Measurements from ENCODE around the gene AK4. TPM values are rescaled to one million over a fixed set of nuclear protein-coding genes. Genes with fewer than 3 reads are reported as not detected.

Gene AK4
- total RNA-seq, 6 donors from 2014 or later: 0.44 to 7.0 (median 3.6) TPM

DNA sequence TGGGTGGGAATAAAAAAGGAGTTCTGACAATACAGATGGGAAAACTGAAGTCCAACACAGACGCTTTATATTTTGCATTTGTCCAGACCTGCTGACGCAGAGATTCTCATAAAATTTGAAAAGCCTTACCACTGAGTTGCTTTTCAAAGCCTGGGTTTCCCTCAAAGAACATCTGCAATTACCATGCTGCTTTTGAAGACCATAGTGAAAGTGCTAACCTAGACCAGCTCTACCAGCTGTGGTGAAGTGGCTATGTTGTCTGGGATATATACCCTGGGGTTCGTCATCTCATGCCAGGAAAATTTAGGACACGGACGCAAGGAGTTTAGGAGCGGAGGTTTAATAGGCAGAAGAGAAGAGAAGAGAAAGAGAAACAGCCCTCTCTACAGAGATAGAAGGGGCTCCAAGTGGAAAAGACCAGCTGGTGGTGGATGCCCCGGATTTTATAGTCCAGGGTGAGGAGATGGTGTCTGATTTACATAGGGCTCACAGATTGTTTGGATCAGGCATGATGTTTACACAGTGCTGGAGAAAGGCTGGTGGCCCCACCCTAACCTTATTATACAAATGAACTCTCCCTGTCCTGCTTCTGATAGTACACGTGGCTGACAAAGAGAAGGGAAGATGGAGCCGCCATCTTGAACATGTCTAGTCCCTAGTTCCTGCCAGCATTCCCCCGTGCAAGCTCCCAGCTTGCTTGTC lies 73.8 kb downstream of the AK4 start:
- H3K4me1 ChIP-seq: no peaks in the 10 kb centered on the region
- H3K27me3 ChIP-seq: no peaks in the 10 kb centered on the region
- ATAC-seq (ENCODE audit: low FRiP score in 2 of 2): no peak
- no peak overlapping the region for H3K27ac ChIP-seq
- TF ChIP-seq POLR2A (IDR thresholded peaks at IDR 0.05) (no peak), EP300 (IDR thresholded peaks at IDR 0.05) (no peak), POLR2AphosphoS5 (IDR thresholded peaks at IDR 0.05) (no peak)
- TF ChIP-seq, protein P1, sequence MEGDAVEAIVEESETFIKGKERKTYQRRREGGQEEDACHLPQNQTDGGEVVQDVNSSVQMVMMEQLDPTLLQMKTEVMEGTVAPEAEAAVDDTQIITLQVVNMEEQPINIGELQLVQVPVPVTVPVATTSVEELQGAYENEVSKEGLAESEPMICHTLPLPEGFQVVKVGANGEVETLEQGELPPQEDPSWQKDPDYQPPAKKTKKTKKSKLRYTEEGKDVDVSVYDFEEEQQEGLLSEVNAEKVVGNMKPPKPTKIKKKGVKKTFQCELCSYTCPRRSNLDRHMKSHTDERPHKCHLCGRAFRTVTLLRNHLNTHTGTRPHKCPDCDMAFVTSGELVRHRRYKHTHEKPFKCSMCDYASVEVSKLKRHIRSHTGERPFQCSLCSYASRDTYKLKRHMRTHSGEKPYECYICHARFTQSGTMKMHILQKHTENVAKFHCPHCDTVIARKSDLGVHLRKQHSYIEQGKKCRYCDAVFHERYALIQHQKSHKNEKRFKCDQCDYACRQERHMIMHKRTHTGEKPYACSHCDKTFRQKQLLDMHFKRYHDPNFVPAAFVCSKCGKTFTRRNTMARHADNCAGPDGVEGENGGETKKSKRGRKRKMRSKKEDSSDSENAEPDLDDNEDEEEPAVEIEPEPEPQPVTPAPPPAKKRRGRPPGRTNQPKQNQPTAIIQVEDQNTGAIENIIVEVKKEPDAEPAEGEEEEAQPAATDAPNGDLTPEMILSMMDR (IDR thresholded peaks at IDR 0.05): no peak
- 83 to 87% methylated on average over 10 of the region's 10 CpGs for WGBS, 2 donors
- no peak overlapping the region for H3K4me3 ChIP-seq
- no peak for DNase-seq
- no peaks in the 10 kb centered on the region for H3K36me3 ChIP-seq
- H3K9me3 ChIP-seq: no peaks in the 10 kb centered on the region

DNA sequence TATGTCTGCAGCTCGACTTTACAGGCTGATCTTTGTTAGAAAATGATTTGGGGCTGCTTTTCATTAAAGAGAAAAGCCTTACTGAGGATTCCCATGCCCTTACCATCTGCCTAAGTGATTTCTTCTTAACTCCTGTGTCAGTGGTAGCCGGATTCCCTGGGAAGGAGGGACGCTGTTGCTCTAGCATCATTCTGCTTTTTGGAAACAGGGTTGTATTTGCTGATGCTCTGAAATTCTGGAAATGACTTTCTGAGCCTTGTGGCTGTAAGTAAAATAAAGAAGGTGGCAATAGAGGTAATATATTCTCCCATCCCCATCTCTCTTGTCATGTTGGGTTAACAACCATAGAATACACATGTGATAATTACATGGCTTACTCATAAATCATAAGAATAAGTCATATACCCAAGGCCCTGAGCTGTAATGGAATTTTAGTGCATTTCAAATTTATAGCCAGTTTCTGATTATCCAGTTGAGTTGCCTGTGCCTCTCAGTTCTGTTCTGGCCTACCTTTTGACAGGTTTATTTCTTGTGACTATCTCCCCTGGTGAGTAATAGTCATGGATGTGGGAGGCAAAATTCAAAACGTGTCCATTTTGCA lies 74.4 kb downstream of the AK4 start:
- Histone ChIP-seq H3K4me1 (no peaks in the 10 kb centered on the region), H3K27me3 (no peaks in the 10 kb centered on the region), H3K4me3 (no peak overlapping the region), H3K27ac (no peak overlapping the region), H3K9me3 (no peaks in the 10 kb centered on the region), H3K36me3 (no peaks in the 10 kb centered on the region)
- ATAC-seq (ENCODE audit: low FRiP score in 2 of 2) (no peak), DNase-seq (no peak)
- no peak for TF ChIP-seq POLR2A (IDR thresholded peaks at IDR 0.05)
- 88% methylated on average over 4 of the region's 4 CpGs for WGBS, 2 donors

DNA sequence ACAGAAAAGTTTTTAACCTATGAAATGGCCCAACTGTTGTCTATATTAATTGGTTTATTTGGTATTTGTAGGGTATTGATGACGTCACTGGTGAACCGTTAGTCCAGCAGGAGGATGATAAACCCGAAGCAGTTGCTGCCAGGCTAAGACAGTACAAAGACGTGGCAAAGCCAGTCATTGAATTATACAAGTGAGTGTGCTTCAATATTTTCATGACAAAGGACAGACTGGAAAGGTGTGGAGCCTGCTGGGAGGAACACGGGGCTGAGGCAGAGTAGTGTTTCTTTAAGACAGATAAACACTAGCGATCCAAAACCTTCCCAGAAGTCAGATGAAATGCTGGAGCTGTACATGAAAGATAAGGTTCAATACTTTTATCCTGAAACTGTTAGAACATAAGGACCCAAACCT lies 76.7 kb downstream of the AK4 start:
- Histone ChIP-seq H3K4me1 (no peaks in the 10 kb centered on the region), H3K36me3 (no peaks in the 10 kb centered on the region), H3K4me3 (no peak overlapping the region), H3K27ac (no peak overlapping the region), H3K27me3 (no peaks in the 10 kb centered on the region), H3K9me3 (no peaks in the 10 kb centered on the region)
- 75 to 86% methylated on average over 6 of the region's 6 CpGs for WGBS, 2 donors
- TF ChIP-seq POLR2AphosphoS5 (IDR thresholded peaks at IDR 0.05): no peak
- TF ChIP-seq EP300 (IDR thresholded peaks at IDR 0.05): no peak
- no peak for TF ChIP-seq POLR2A (IDR thresholded peaks at IDR 0.05)
- TF ChIP-seq, protein P1 (IDR thresholded peaks at IDR 0.05): no peak
- DNase-seq: no peak
- ATAC-seq (ENCODE audit: low FRiP score in 2 of 2): no peak

DNA sequence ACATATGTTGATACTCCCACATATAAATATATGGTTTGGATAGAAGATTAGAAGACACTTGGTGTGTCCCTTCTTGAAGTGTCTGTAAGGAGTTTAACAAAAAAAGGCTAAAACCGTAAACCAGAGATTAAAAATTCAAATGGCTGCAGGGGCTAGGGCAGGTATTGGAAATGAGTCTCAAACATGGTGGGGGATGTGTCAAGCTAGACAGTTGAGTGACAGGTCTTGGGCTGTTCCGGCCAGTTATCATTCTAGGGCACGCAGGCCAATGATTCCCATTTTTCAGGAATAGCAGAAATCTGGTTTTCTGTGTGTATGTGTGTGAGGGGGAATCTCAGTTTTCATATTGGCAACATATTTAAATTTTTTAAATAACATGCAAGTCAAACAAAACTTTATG lies 77.2 kb downstream of the AK4 start:
- Histone ChIP-seq H3K27me3 (no peaks in the 10 kb centered on the region), H3K9me3 (no peaks in the 10 kb centered on the region), H3K36me3 (no peaks in the 10 kb centered on the region), H3K27ac (no peak overlapping the region), H3K4me3 (no peak overlapping the region), H3K4me1 (no peaks in the 10 kb centered on the region)
- WGBS, 2 donors: 93 to 97% methylated on average over 3 of the region's 3 CpGs
- ATAC-seq (ENCODE audit: low FRiP score in 2 of 2): no peak
- TF ChIP-seq POLR2AphosphoS5 (IDR thresholded peaks at IDR 0.05) (no peak), EP300 (IDR thresholded peaks at IDR 0.05) (no peak), POLR2A (IDR thresholded peaks at IDR 0.05) (no peak)
- TF ChIP-seq, protein P1 (IDR thresholded peaks at IDR 0.05): no peak
- no peak for DNase-seq

DNA sequence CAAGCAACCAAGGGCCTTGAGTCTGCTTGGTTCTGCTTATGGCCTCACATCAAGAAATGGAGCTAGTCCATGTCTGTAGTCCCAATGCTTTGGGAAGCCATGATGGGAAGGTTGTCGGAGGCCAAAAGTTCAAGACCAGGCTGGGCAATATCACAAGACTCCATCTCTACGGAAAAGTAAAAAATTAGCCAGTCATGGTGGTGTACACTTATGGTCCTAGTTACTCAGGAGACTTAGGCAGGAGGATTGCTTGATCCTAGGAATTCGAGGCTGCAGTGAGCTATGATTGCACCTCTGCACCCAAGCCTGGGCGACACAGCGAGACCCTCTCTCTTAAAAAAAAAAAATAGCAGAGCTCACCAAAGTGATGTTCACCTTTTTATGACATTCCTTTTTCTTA lies 81.2 kb downstream of the AK4 start:
- no peak overlapping the region for H3K27ac ChIP-seq
- no peak for TF ChIP-seq EP300 (IDR thresholded peaks at IDR 0.05)
- TF ChIP-seq, protein P1 (IDR thresholded peaks at IDR 0.05): no peak
- no peak for TF ChIP-seq POLR2AphosphoS5 (IDR thresholded peaks at IDR 0.05)
- no peak for TF ChIP-seq POLR2A (IDR thresholded peaks at IDR 0.05)
- no peaks in the 10 kb centered on the region for H3K4me1 ChIP-seq
- WGBS, 2 donors: 93 to 98% methylated on average over 5 of the region's 5 CpGs
- DNase-seq (no peak), ATAC-seq (ENCODE audit: low FRiP score in 2 of 2) (no peak)
- H3K9me3 ChIP-seq: no peaks in the 10 kb centered on the region
- no peak overlapping the region for H3K4me3 ChIP-seq
- H3K27me3 ChIP-seq: no peaks in the 10 kb centered on the region
- no peaks in the 10 kb centered on the region for H3K36me3 ChIP-seq

Measured in upper lobe of left lung (tissue), 6 donors.